Calu3 (cell line): ENCODE results near the gene ATP6V1G3. TPM values are rescaled to one million over a fixed set of nuclear protein-coding genes. Genes with fewer than 3 reads are reported as not detected.

Source experiments
- BruUV-seq: library from RNA; stranded (reverse); fragments of 400-500 nt; replicated peaks from 2 replicates; lab custom pipeline; 2021; lab: Mats Ljungman, UMichigan
- CTCF ChIA-PET: fragments of 300-600 bp; sonication (Branson Sonifier 250); formaldehyde crosslinking; loops from one replicate; lab custom pipeline; 2022; ENCODE audit warnings: antibody characterized with exemption; lab: Charles Lee
- DNase-seq: peaks from one replicate; pipeline ENCODE4 v3.0.0; 2022
- H3K27ac Mint-ChIP-seq: one replicate; pipeline ENCODE4 v1.8.0; 2022; ENCODE audit warnings: mixed read lengths; ENCODE audit not compliant: unreplicated experiment
- H3K27me3 Mint-ChIP-seq: one replicate; pipeline ENCODE4 v1.8.0; 2022; ENCODE audit warnings: mixed read lengths; ENCODE audit not compliant: unreplicated experiment
- H3K36me3 Mint-ChIP-seq: one replicate; pipeline ENCODE4 v1.8.0; 2022; ENCODE audit warnings: mild to moderate bottlenecking, moderate library complexity, mixed read lengths; ENCODE audit not compliant: insufficient read depth, unreplicated experiment
- H3K4me1 Mint-ChIP-seq: one replicate; pipeline ENCODE4 v1.8.0; 2022; ENCODE audit warnings: mild to moderate bottlenecking, low read depth, mixed read lengths; ENCODE audit not compliant: unreplicated experiment
- H3K4me3 Mint-ChIP-seq: one replicate; pipeline ENCODE4 v1.8.0; 2022; ENCODE audit warnings: mild to moderate bottlenecking, low read depth, moderate library complexity, mixed read lengths; ENCODE audit not compliant: unreplicated experiment
- H3K9me3 Mint-ChIP-seq: one replicate; pipeline ENCODE4 v1.8.0; 2022; ENCODE audit warnings: low read depth, mixed read lengths; ENCODE audit not compliant: unreplicated experiment
- intact Hi-C: fragments of 100-400 bp; cut with micrococcal nuclease; formaldehyde crosslinking; loops from one replicate; pipeline ENCODE4 v1.10.0; 2022; ENCODE audit not compliant: unreplicated experiment
- total RNA-seq: library from RNA; stranded (reverse); gene quantifications from 2 replicates; pipeline ENCODE4 v1.2.3, GENCODE V29; 2022
- TF ChIP-seq, protein P1 (sequence below): fragments of 200-600 bp; IDR thresholded peaks from one replicate; pipeline ENCODE4 v1.8.0; 2022; ENCODE audit warnings: antibody characterized with exemption; ENCODE audit not compliant: unreplicated experiment

Gene ATP6V1G3
- total RNA-seq, 1 experiment from 2014 or later: not detected

DNA sequence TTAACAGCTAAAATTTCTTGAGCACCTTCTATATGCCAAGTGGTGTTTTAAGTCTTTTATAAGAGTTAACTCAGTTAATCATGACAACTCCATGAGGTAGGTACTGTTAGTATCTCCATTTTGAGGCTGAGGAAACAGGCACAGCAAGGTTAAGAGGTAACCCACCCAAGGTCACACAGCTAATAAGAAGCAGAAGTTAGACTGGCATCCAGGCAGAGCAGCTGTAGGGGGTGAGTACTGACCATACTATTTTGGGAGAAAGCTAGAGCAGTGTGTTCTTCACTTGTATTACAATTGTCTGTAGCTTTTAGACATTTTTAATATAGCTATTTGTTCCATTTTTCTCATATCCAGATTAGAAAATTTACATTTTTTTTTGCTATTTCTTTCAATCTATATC lies 4.8 kb downstream of the ATP6V1G3 start:
- DNase-seq: no peak
- H3K9me3 Mint-ChIP-seq: no peaks in the 10 kb centered on the region
- H3K27me3 Mint-ChIP-seq: no peaks in the 10 kb centered on the region
- TF ChIP-seq, protein P1, sequence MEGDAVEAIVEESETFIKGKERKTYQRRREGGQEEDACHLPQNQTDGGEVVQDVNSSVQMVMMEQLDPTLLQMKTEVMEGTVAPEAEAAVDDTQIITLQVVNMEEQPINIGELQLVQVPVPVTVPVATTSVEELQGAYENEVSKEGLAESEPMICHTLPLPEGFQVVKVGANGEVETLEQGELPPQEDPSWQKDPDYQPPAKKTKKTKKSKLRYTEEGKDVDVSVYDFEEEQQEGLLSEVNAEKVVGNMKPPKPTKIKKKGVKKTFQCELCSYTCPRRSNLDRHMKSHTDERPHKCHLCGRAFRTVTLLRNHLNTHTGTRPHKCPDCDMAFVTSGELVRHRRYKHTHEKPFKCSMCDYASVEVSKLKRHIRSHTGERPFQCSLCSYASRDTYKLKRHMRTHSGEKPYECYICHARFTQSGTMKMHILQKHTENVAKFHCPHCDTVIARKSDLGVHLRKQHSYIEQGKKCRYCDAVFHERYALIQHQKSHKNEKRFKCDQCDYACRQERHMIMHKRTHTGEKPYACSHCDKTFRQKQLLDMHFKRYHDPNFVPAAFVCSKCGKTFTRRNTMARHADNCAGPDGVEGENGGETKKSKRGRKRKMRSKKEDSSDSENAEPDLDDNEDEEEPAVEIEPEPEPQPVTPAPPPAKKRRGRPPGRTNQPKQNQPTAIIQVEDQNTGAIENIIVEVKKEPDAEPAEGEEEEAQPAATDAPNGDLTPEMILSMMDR: no peak
- intact Hi-C loops: no loop called here
- H3K4me1 Mint-ChIP-seq: no peaks in the 10 kb centered on the region
- no TSS peak for BruUV-seq
- no peaks in the 10 kb centered on the region for H3K36me3 Mint-ChIP-seq
- no peak overlapping the region for H3K4me3 Mint-ChIP-seq
- CTCF ChIA-PET: interaction anchor here (0.7 kb wide), 1 partner anchor 194 kb away, joined by 3 read pairs; no protein-coding TSS in a partner anchor
- H3K27ac Mint-ChIP-seq: no peak overlapping the region

DNA sequence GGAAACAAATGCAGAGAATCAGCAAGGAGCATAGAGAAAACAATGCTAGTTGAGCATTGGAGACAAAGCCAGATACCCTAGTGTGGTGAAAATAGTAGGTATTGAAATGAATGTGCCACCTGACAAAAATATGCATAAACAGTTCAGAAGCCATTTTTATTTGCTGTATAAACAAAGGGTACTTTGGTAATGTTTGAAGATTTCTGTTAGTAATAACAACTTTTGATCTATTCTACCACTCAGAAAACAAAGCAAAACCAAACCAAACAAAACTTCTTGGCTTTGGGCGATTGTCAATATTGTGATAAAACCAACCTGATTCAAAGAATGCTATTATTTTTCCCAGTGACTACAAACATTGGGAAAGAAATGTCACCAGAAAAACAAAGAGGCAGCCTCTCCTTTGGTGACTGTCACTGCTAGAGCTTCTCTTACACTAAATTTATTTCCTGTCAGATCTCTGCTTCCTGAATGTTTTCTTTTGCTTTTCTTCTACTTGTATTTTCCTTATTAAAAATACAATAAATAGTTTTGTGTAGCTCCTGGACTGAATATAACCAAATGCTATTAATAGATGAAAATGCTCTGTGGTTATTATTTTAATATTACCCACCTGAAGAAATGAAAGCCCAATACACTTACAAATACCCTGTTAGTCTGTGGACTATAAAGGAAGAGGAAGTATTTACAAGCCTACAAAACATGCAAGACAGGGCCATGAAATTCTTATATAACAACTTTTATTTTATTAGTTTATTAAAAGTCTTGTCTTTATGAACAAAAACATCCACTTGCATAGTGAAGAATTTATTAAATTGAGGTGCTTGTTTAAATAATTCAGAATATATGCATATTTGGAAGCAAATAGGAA lies 5.7 kb downstream of the ATP6V1G3 start:
- intact Hi-C loops: no loop called here
- Mint-ChIP-seq H3K36me3 (no peaks in the 10 kb centered on the region), H3K4me3 (no peak overlapping the region), H3K27ac (no peak overlapping the region), H3K27me3 (no peaks in the 10 kb centered on the region), H3K9me3 (no peaks in the 10 kb centered on the region), H3K4me1 (no peaks in the 10 kb centered on the region)
- no peak for DNase-seq
- CTCF ChIA-PET: no interaction called here
- BruUV-seq: no TSS peak
- TF ChIP-seq, protein P1: no peak

DNA sequence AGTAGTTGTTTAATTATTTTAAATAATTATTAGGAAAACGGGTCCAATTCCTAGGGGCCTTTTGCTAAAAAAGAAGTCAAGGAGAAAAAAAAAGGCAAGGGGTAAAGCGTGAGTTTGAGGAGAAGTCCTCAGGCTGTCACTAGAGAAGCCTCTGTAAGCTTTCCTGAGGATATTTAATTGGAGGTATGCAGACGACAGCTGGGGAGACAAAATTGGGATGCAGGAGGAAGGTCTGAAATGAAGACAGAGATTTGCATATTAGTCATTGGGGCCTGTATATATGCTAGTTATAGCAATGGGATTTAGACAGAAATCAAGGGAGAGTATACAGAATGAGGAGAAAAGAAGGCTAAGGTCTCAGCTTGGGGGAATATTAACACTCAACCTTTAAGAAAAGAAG lies 8.6 kb downstream of the ATP6V1G3 start:
- TF ChIP-seq, protein P1: no peak
- CTCF ChIA-PET: no interaction called here
- no peak for DNase-seq
- Mint-ChIP-seq H3K4me1 (peaks cover 13% of the 10 kb centered on the region), H3K27me3 (no peaks in the 10 kb centered on the region), H3K4me3 (no peak overlapping the region), H3K9me3 (no peaks in the 10 kb centered on the region), H3K36me3 (no peaks in the 10 kb centered on the region), H3K27ac (no peak overlapping the region)
- no TSS peak for BruUV-seq
- intact Hi-C loops: no loop called here

DNA sequence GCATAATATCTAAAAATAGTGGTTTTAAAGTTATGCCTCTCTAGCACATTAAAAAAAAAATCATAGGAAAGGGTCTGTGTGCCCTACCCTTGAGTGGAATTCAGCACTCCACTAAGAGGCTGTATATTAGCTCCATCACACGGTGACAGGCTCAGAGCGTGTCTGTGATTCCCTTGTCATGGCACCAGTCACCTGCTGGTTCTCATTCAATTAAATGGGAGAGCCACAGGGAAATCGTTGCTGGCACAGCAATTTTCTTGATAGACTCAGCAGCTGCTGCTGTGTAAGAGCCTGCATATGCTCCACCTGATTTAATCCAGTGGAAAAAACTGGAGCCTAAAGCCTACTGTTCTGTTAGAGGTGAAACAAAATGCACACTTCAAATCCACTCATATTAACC lies 9.5 kb downstream of the ATP6V1G3 start:
- no peaks in the 10 kb centered on the region for H3K36me3 Mint-ChIP-seq
- H3K9me3 Mint-ChIP-seq: no peaks in the 10 kb centered on the region
- CTCF ChIA-PET: no interaction called here
- TF ChIP-seq, protein P1: no peak
- no peak for DNase-seq
- H3K4me3 Mint-ChIP-seq: no peak overlapping the region
- no peak overlapping the region for H3K27ac Mint-ChIP-seq
- intact Hi-C loops: no loop called here
- H3K4me1 Mint-ChIP-seq: peaks cover 17% of the 10 kb centered on the region
- no peaks in the 10 kb centered on the region for H3K27me3 Mint-ChIP-seq
- no TSS peak for BruUV-seq
